H9 (cell line): Measurements from ENCODE around the gene MAPK8IP3. TPM values are rescaled to one million over a fixed set of nuclear protein-coding genes. Genes with fewer than 3 reads are reported as not detected.

Source experiments
- DNase-seq: peaks from one replicate; pipeline ENCODE4 v3.0.0-alpha.2; 2017
- H2AFZ ChIP-seq: one replicate; pipeline ENCODE4 v1.6.1; 2013; ENCODE audit warnings: mild to moderate bottlenecking, low read length, control low read depth, moderate library complexity
- H2AK5ac ChIP-seq: 2 replicates; pipeline ENCODE4 v1.6.1; 2013; ENCODE audit warnings: low read length, control low read depth, mixed read lengths; ENCODE audit not compliant: insufficient read length
- H2BK120ac ChIP-seq: one replicate; pipeline ENCODE4 v1.6.1; 2013; ENCODE audit warnings: low read depth, mild to moderate bottlenecking, low read length, control low read depth, inconsistent platforms; ENCODE audit not compliant: poor library complexity, severe bottlenecking
- H2BK12ac ChIP-seq: 2 replicates; pipeline ENCODE4 v1.6.1; 2013; ENCODE audit warnings: low read length, control low read depth, mixed read lengths, low read depth; ENCODE audit not compliant: insufficient read length
- H2BK15ac ChIP-seq: 2 replicates; pipeline ENCODE4 v1.6.1; 2013; ENCODE audit warnings: low read depth, low read length, control low read depth
- H2BK20ac ChIP-seq: one replicate; pipeline ENCODE4 v1.6.1; 2013; ENCODE audit warnings: low read depth, mild to moderate bottlenecking, low read length, control low read depth, inconsistent platforms; ENCODE audit not compliant: poor library complexity, severe bottlenecking
- H2BK5ac ChIP-seq: 2 replicates; pipeline ENCODE4 v1.6.1; 2013; ENCODE audit warnings: low read length, control low read depth, mixed read lengths; ENCODE audit not compliant: insufficient read length
- H3K14ac ChIP-seq: 2 replicates; pipeline ENCODE4 v1.6.1; 2013; ENCODE audit warnings: low read length, control low read depth; ENCODE audit not compliant: insufficient read depth
- H3K18ac ChIP-seq: 2 replicates; pipeline ENCODE4 v1.6.1; 2013; ENCODE audit warnings: low read depth, mild to moderate bottlenecking, mixed read lengths, low read length, control low read depth; ENCODE audit not compliant: insufficient read length
- H3K23ac ChIP-seq: 2 replicates; pipeline ENCODE4 v1.6.1; 2013; ENCODE audit warnings: low read length, control low read depth, mixed read lengths, low read depth; ENCODE audit not compliant: insufficient read length
- H3K23me2 ChIP-seq: 2 replicates; pipeline ENCODE4 v1.6.1; 2013; ENCODE audit warnings: low read depth, mild to moderate bottlenecking, mixed read lengths, low read length, control low read depth; ENCODE audit not compliant: insufficient read length, poor library complexity, severe bottlenecking
- H3K27ac ChIP-seq: 2 replicates; pipeline ENCODE4 v1.5.1; 2013; ENCODE audit warnings: low read length, control low read depth, mixed read lengths, low read depth; ENCODE audit not compliant: insufficient read length
- H3K27me3 ChIP-seq: 2 replicates; pipeline ENCODE4 v1.6.1; 2013; ENCODE audit warnings: low read length, control low read depth, inconsistent platforms; ENCODE audit not compliant: insufficient read depth
- H3K4ac ChIP-seq: 2 replicates; pipeline ENCODE4 v1.6.1; 2013; ENCODE audit warnings: low read depth, mild to moderate bottlenecking, control low read depth, inconsistent platforms, low read length, moderate library complexity
- H3K4me1 ChIP-seq: 2 replicates; pipeline ENCODE4 v1.6.1; 2013; ENCODE audit warnings: low read length, control low read depth, inconsistent platforms; ENCODE audit not compliant: insufficient read depth
- H3K4me2 ChIP-seq: 2 replicates; pipeline ENCODE4 v1.6.1; 2013; ENCODE audit warnings: low read length, control low read depth, mixed read lengths; ENCODE audit not compliant: insufficient read length, insufficient read depth
- H3K56ac ChIP-seq: 2 replicates; pipeline ENCODE4 v1.6.1; 2013; ENCODE audit warnings: low read depth, mild to moderate bottlenecking, mixed read lengths, low read length, control low read depth; ENCODE audit not compliant: insufficient read length
- H3K79me1 ChIP-seq: 2 replicates; pipeline ENCODE4 v1.6.1; 2013; ENCODE audit warnings: low read depth, mild to moderate bottlenecking, moderate library complexity, low read length, control low read depth, inconsistent platforms; ENCODE audit not compliant: insufficient read depth, poor library complexity, severe bottlenecking
- H3K79me2 ChIP-seq: 2 replicates; pipeline ENCODE4 v1.6.1; 2013; ENCODE audit warnings: low read length, control low read depth, inconsistent platforms; ENCODE audit not compliant: insufficient read depth
- H3K9ac ChIP-seq: 2 replicates; pipeline ENCODE4 v1.6.1; 2013; ENCODE audit warnings: low read length, control low read depth, mixed read lengths; ENCODE audit not compliant: insufficient read length; ENCODE audit errors: extremely low read depth
- H3K9me3 ChIP-seq: one replicate; pipeline ENCODE4 v1.6.1; 2013; ENCODE audit warnings: low read depth, low read length, inconsistent platforms; ENCODE audit not compliant: control insufficient read depth
- H3T11ph ChIP-seq: one replicate; pipeline ENCODE4 v1.6.1; 2013; ENCODE audit warnings: mild to moderate bottlenecking, low read length, control low read depth, inconsistent platforms
- H4K20me1 ChIP-seq: one replicate; pipeline ENCODE4 v1.6.1; 2013; ENCODE audit not compliant: control insufficient read depth, insufficient read length, insufficient read depth
- H4K5ac ChIP-seq: 2 replicates; pipeline ENCODE4 v1.6.1; 2013; ENCODE audit warnings: low read depth, mild to moderate bottlenecking, mixed read lengths, low read length, control low read depth; ENCODE audit not compliant: insufficient read length
- H4K8ac ChIP-seq: replicated peaks from 2 replicates; pipeline ENCODE4 v1.6.1; 2013; ENCODE audit warnings: low read length, control low read depth, mixed read lengths, low read depth; ENCODE audit not compliant: insufficient read length
- H4K91ac ChIP-seq: 2 replicates; pipeline ENCODE4 v1.6.1; 2013; ENCODE audit warnings: low read depth, mild to moderate bottlenecking, moderate library complexity, mixed read lengths, low read length, control low read depth; ENCODE audit not compliant: insufficient read length
- H3K27ac Mint-ChIP-seq, 3 experiments: 2 replicates in 2 of 3; 3 replicates in 1 of 3; pipeline ENCODE4 v1.8.0; 2020 to 2021; ENCODE audit warnings: mixed read lengths in 3 of 3, mild to moderate bottlenecking in 1 of 3, moderate library complexity in 1 of 3
- H3K27me3 Mint-ChIP-seq: 2 replicates; pipeline ENCODE4 v1.8.0; 2021; ENCODE audit warnings: low read depth, mild to moderate bottlenecking, moderate library complexity, mixed read lengths
- H3K36me3 Mint-ChIP-seq, 3 experiments: 2 replicates in 2 of 3; 3 replicates in 1 of 3; pipeline ENCODE4 v1.8.0; 2020 to 2021; ENCODE audit warnings: low read depth in 3 of 3, mixed read lengths in 3 of 3; ENCODE audit not compliant: insufficient read depth in 1 of 3
- H3K4me1 Mint-ChIP-seq, 2 experiments: 2 replicates each; pipeline ENCODE4 v1.8.0; 2020; ENCODE audit warnings: mixed read lengths in 2 of 2
- H3K4me3 Mint-ChIP-seq, 2 experiments: 2 replicates in 1 of 2; 3 replicates in 1 of 2; pipeline ENCODE4 v1.8.0; 2020 to 2021; ENCODE audit warnings: mild to moderate bottlenecking in 2 of 2, mixed read lengths in 2 of 2, moderate library complexity in 1 of 2
- H3K9me3 Mint-ChIP-seq, 2 experiments: 2 replicates in 1 of 2; 3 replicates in 1 of 2; pipeline ENCODE4 v1.8.0; 2020; ENCODE audit warnings: mild to moderate bottlenecking in 2 of 2, mixed read lengths in 2 of 2, moderate library complexity in 1 of 2
- WGBS: extraction: QIAGEN DNeasy Blood & Tissue Kit; methylation state at CpG from one replicate; pipeline ENCODE4 v1.1.7; 2013; ENCODE audit warnings: missing lambda C conversion rate, low lambda C conversion rate, mixed read lengths; ENCODE audit not compliant: insufficient read length; ENCODE audit errors: extremely low coverage; 5-methylcytosine and 5-hydroxymethylcytosine counted together
- total RNA-seq: library from RNA; stranded (reverse); gene quantifications from 2 replicates; pipeline ENCODE4 v1.2.1, GENCODE V29; 2021
- TF ChIP-seq, protein P1 (sequence below): fragments of 200-600 bp; sonication (generic); conservative IDR thresholded peaks from 3 replicates; pipeline ENCODE4 v1.8.0; 2021; ENCODE audit warnings: antibody characterized with exemption, mild to moderate bottlenecking

MAPK8IP3 gene
- total RNA-seq, 1 experiment from 2014 or later: 51.3 TPM

DNA sequence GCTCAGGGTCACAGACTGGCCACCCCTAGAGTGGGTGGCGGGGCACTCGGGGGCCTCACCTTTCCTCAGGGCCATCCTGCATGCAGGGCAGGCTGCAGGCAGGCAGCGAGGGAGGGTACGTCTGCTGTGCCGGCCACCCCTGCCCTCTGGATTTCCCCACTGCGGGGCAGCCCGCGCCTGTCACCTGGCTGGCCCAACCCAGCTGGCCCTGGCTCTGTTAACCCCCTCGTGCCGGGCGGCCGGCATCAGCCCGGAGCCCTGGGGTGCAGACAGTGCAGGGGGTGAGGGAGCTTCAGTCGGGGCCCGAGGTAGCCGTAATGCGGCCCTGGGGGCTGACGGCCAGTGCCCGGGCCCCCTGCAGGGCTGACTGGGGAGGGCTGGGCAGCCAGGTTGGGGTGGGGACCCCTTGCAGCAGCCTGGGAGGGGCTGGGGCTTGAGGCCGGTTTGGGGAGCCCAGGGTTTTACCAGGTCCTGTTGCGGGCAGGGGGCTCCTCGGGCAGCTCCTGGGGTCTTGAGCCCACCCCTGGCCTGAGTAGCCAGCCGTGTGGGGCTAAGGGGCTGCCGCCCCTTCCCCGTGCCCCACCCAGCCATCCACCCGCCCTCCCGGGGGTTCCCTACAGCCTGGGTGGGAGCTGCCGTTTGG, 87.7 kb downstream of the MAPK8IP3 start, which contains the start of gene IGFALS:
TSS of gene IGFALS (minus strand) at position 128 of the 643 bp plus-strand sequence. CDS start at position 75, 53 bp downstream.
- Histone ChIP-seq H4K5ac (no peak within 1 kb of the TSS), H2AK5ac (no peak within 1 kb of the TSS), H3K27me3 (no peaks in the 10 kb centered on the region), H3K9me3 (no peaks in the 10 kb centered on the region), H4K20me1 (no peaks in the 10 kb centered on the region), H3K4me2 (no peak within 1 kb of the TSS), H2BK20ac (no peak within 1 kb of the TSS), H3K23me2 (no peaks in the 10 kb centered on the region), H4K8ac (no peak within 1 kb of the TSS), H3T11ph (no peak within 1 kb of the TSS), H3K4me1 (no peaks in the 10 kb centered on the region), H3K79me1 (no peaks in the 10 kb centered on the region), H3K23ac (no peak within 1 kb of the TSS), H2BK120ac (no peak within 1 kb of the TSS), H3K18ac (no peak within 1 kb of the TSS), H3K27ac (no peak within 1 kb of the TSS), H2BK5ac (no peak within 1 kb of the TSS), H3K4ac (no peak within 1 kb of the TSS), H2BK15ac (no peak within 1 kb of the TSS), H2AFZ (no peak within 1 kb of the TSS), H3K79me2 (no peaks in the 10 kb centered on the region), H2BK12ac (no peak within 1 kb of the TSS), H3K9ac (no peak within 1 kb of the TSS), H4K91ac (no peak within 1 kb of the TSS), H3K56ac (no peak within 1 kb of the TSS), H3K14ac (no peak within 1 kb of the TSS; the same call in 1 of the 2 replicates)
- DNase-seq: no peak
- Mint-ChIP-seq H3K27me3 (no peaks in the 10 kb centered on the region), H3K27ac (no peak within 1 kb of the TSS), H3K4me3 (no peak within 1 kb of the TSS), H3K9me3 (peaks cover 18 to 20% of the 10 kb centered on the region in 2 experiments), H3K4me1 (no peaks in the 10 kb centered on the region), H3K36me3 (peaks cover 10 to 19% (median 14%) of the 10 kb centered on the region in 3 experiments)
- no CpG with 5 or more reads among the region's 28 CpGs for WGBS
- TF ChIP-seq, protein P1, sequence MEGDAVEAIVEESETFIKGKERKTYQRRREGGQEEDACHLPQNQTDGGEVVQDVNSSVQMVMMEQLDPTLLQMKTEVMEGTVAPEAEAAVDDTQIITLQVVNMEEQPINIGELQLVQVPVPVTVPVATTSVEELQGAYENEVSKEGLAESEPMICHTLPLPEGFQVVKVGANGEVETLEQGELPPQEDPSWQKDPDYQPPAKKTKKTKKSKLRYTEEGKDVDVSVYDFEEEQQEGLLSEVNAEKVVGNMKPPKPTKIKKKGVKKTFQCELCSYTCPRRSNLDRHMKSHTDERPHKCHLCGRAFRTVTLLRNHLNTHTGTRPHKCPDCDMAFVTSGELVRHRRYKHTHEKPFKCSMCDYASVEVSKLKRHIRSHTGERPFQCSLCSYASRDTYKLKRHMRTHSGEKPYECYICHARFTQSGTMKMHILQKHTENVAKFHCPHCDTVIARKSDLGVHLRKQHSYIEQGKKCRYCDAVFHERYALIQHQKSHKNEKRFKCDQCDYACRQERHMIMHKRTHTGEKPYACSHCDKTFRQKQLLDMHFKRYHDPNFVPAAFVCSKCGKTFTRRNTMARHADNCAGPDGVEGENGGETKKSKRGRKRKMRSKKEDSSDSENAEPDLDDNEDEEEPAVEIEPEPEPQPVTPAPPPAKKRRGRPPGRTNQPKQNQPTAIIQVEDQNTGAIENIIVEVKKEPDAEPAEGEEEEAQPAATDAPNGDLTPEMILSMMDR: no peak
